IPS DF 4.7 (cell line): ENCODE measurements around the gene IL17F.
"Not testable (repeated sequence)": the region's sequence is repeated elsewhere in the genome, so short reads cannot be mapped to it uniquely, and the experiment has no call there.

Experiments
- DNase-seq: peaks from one replicate; pipeline ENCODE4 v3.0.0-alpha.2; 2013; ENCODE audit warnings: low spot score; ENCODE audit errors: extremely low read depth

The IL17F gene

DNA sequence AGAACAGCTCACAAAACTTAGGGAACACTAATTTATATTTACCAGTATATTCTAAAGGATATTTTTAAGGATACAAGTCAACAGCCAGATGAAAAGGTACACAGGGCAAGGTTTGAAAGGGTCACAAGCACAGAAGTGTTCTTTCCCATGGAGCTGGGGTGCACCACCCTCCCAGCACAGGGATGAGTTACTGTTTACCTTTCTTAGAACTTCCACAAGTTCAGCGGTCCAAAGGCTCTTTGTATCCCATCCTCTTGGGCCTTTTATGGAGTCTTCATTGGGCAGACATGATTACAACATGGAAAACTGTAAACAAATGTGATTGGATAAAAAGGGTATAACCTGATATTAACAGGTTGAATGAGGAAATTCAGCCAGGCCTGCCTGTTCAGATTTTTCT, 1.1 kb upstream of the IL17F start:
- no peak for DNase-seq

DNA sequence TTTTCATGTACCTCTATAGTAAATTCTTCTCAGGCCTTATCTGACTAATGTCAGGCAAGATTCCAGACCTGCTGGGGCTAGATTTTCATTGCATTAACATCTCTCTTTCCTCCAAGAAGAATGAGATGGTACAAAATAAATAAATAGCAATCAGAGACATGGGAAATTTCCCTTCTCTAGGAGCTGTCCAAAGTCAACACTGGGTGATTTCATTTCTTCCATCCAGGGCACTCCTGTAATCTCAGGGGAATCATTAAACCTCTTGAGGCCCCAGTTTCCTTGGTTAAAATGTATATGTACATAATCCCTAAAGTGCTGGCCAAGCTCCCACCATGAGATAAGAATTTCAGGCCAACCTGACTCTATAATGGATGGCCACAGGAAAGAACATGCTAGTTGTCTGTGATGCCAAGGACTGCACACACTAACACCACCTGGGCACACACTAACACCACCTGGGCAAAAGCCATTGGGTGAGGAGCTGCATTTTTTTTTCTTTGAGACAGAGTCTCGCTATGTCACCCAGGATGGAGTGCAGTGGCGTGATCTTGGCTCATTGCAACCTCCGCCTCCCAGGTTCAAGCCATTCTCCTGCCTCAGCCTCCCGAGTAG, 912 bp downstream of the IL17F start:
- no peak for DNase-seq

DNA sequence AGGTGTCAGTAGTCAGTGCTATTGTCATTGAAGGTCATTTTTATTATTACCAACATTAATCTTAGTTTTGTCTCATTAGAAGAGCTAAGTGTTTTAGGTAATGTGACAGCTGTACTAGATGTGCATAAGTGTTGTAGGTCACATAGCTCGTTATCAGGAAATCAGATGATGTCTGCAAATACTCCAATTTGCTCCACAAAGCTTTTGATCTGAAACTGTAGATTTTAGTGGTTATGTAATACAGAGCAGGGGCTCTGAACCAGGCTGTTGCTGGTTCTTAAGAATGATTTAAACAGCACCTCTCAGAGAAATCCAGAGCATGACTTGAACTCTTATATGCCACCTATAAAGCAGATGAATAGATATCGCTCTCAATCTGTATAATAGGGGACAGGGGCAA, 2.5 kb downstream of the IL17F start:
- no peak for DNase-seq

DNA sequence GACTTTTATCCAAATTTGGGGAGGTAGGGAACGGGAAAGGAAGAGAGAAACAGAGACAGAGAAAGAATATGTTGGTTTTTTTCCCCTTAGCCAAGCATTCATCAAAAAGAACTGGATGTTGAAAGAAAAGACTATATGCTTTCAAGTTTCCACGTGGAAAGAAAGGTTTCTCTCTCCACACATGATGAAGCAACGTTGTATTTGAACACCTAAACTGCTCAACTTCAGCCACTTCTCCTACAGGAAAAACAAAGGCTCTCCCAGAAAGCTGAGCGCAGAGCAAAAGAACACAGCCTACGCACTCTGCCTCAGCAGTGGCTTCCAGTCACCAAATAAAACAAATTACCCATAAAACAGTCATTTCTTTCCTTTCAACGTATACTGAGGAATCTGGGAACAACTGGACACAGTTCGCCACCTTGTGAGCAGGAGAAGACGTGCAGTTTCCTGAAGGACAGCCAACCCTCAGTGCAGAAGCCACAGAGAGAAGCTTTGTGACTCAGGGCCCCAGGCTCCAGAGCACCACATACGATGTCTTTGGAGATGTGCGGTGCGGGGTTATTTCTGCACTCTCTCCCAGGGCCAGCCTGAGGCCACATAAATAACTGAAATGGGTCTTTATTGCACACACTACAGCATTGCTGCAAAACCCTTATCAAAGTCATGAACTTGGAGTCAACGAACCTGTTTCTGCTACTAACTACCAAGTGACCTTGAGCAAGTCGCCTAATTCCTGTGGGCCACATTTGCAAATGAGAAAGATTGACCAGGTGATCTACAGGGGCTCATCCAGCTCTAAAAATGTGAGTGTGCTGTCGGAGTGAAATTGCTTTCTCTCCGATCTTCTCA, 10.1 kb downstream of the IL17F start:
- DNase-seq: peak; percentile 56

GRCh38 chr6:52233005-52233404, 11.3 kb downstream of the IL17F start:
- no peak for DNase-seq

GRCh38 chr6:52231406-52232127, 12.7 kb downstream of the IL17F start:
- DNase-seq: no peak

GRCh38 chr6:52230685-52231084, 13.6 kb downstream of the IL17F start:
- no peak for DNase-seq

DNA sequence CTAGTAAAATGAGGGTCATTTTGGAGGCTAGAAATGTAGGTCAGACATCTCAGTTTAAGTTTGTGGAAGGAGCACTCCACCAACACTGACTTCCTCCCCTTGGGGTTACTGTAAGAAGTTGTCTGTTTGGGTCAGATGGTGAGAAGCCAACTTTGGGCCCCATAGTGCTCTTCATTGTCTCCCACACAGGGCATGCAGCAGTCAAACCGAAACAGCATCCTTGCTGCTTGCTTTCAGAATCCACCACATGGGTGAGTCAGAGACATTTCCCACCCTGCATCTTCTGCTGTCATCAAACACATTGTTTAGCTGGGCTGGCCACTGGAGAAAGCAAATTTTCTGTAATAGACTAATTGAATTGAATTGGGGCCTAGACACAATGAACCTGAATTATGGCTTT, 16.8 kb downstream of the IL17F start:
- DNase-seq: no peak

GRCh38 chr6:52221302-52221701, 23.0 kb downstream of the IL17F start:
- no peak for DNase-seq

DNA sequence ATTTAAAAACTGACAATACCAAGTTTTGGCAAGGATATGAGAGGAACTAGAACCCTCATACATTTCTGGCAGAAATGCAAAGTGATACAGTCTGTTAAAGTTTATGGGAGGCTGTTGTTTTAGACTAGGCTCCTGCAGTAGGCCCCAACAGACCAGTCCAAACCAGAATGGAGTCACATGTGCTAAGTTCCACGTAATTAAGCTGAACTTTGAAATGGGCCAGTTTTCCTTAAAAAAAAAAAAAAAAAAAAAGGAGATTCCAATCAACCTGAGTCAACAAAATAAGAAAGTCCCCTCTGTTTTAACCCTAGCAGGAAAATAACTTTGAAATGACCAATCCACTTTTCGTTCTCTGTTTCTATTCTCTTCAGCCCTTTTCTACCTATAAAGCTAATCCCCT, 26.5 kb downstream of the IL17F start:
- DNase-seq: no peak

GRCh38 chr6:52216932-52217575, 27.2 kb downstream of the IL17F start:
- no peak for DNase-seq

DNA sequence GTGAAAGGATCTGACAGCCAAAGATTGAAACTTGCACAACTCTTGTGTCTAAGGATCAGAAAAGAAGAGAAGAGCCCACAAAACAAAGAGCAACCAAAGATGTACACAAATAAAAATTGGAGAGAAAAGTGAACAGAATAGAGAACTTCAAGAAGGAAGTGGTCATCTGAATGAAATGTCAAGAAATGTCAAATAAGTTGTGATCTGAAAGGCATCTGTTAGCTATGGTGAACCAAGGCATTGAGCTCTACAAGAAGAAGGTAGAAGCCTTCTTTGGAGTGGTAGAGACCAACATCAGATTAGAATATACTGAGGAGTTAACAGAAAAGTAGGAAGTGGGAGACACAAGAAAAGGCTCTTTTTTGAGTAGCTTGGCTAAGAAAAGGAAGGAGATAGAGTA, 28.5 kb downstream of the IL17F start:
- DNase-seq: no peak

GRCh38 chr6:52213127-52213526, 31.2 kb downstream of the IL17F start:
- DNase-seq: no peak

DNA sequence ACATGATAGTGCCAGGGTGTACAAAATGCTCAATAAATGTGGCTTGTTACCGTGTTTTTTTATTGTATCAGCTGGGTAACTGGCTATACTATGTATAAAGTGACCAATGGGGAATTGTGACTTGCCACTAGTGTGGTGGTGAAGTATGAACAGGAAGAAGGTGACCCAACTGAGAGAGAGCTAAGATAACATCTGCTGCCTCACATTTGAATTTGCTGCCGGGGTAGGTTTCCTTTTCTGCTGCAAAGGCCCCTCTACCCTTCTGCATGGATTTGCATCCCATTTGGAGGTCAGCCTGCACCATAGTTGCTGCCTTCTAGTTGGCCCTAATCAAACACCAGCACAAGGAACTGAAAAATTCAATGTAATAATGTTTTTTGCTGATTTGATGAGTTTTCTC, 34.1 kb downstream of the IL17F start:
- DNase-seq: no peak

DNA sequence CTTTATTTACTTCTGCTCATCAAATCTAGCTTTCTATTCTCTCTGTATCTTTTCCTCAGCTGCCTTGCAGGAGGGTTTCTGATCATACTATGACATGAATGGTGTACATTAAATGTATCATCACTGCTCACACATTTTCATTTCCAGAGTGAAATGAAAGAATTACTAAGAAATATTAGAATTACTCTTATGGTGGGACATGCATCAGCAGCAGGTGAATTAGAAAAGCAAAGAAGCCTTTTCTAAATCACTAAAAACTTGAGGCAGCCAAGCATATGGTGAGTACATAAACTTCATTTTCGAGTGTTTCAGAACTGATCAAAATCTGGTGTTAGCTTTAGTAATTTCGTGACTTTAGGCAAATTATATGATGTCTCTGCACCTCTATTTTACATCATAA, 34.5 kb downstream of the IL17F start:
- no peak for DNase-seq

- no peak for DNase-seq
Measured at GRCh38 chr6:52208612-52209011, 35.7 kb downstream of the IL17F start.

DNA sequence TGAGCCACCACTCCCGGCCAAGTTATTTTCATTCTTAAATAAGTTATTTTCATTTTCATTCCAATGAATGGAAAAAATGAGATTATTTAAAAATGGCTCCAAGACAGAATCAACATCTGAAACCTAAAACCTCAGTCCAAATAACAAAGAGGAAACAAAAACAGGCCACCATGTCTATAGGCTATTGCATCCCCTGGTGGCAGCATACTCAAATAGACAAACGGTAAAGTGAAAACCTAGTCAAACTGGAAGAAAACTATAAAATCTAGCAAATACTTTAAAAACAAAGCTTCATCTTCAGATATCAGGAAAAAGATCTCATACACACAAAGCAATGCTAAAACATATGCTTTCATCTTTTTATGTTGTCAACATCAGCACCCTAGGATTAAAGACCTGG, 37.2 kb downstream of the IL17F start:
- no peak for DNase-seq

- DNase-seq: no peak
Measured at GRCh38 chr6:52201493-52201892, 42.8 kb downstream of the IL17F start.

DNA sequence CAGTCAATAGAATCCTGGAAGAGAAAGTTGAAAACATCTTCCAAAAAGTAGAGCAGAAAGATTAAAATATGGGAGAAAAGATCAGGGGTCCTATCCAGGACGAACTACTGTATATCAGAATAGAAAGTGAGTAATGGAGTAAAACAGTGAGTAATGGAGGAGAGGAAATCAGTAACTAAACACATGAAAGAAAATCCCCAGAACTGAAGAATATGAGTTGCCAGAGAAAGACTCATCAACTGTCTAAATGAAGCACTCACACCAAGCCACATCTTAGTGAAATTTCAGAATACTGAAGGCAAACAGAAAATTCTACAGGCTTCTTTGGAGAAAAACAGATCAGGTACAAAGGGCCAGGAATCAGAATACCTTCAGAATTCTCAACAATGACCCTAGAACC, 43.3 kb downstream of the IL17F start:
- no peak for DNase-seq

DNA sequence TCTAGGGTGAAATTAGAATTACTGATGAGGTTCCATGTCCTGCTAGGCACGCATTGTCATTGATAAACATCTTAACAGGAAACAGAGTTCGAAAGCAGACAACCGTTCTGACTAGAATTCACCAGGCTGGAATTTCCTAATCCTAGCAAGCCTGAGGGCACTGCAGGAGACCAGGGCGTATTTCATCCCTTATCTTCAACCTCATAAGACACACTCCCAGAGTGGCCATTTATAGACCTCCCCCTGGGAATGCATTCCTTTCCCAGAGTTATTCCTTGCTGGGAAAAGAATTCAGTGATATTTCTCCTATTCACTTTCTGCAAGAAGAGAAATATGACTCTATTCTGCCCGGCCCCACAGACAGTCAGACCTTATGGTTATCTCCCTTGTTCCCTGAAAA, 44.2 kb downstream of the IL17F start:
- not testable (repeated sequence) for DNase-seq

DNA sequence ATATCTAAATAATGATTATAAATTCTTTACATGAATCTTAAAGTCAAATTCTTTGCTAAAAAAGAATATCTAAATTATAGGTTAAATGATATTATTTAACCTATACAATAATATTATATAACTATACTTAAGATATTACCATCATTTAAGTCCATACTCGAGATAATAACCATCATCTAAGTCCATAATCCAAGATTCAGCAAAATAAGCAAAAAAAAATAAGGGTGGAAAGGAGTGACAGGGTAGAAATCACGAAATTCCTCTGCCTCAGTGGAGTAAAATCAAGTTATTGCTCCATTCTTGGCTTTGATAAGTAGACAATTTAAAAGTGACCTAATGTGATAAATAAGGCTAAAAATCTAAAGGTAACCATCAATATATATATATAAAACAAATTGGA, 48.4 kb downstream of the IL17F start:
- no peak for DNase-seq

DNA sequence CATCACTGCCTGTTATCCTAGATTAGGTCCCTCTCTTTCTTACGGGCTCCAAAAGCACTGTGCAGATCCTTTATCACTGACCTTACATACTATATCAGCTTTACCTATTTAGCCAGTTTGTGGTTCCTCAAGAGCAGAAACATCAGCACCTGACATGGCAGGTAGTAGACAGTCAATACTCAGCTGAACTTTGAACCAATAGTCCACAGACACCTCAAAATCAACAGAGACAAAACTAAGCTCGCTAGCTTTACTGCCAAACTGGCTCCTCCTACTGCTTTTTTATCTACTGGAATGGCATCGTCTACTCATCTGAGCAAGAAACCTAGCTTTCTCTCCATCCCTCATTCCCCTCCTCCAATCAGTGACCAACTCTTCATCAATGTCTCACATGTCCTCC, 52.5 kb downstream of the IL17F start:
- no peak for DNase-seq
